HG03378 (cell line): ENCODE results near the gene GGT6.

Experiments used
- ATAC-seq: cut with Tn5 transposase; IDR thresholded peaks from one replicate; pipeline ENCODE4 v1.9.1; 2021; ENCODE audit warnings: mild to moderate bottlenecking, moderate library complexity; ENCODE audit not compliant: unreplicated experiment

Gene GGT6

DNA sequence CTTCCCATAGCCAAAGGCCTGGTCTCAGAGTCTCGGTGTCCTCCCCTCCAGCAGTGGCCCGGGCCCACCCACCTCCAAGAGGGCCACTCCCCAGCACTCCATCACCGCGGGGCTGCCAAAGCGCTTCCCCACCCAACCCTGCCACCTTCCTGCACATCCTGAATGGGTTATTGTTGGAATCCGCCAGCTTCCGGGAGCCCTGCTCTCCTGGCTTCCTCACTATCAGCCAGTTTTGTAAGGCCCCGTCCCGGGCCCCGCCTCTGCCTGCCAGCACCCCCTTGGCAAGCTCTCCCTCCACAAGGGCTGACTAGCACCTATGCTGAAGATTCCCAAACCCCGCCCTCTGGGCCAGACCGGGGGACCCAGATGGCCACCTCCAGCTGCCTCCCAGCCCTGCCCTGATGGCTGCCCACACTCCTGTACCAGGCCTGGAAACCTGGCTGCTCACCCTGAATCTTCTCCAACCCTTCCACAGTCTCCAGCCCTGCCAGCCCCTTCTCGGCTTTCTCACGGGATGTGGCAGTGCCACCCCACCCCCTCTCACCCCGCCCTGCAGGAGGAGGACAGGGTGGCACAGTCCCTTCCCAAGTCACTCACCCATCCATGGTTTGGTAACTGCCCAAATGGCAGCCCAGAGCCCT lies 19.6 kb downstream of the GGT6 start:
- ATAC-seq = no peak

DNA sequence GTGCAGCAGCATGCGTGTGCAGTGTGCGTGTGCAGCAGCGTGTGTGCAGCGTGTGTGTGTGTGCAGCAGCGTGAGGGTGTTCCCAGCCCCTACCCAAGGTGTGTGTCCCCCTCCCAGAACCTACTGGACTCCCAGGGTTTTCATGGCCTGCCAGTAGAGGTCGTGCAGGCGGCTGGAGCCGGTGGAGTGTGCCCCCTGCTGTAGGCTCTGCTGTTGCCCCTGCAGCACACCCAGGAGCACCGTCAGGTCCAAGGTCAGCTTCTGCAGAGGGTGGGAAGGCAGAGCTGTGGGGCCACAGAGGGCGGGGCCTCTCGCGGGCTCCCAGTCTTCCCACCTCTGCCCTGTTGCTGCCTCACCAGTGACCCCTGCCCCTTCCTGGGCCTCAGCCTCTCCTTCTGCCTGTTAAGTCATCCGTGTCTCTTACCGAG lies 20.1 kb downstream of the GGT6 start:
- no peak for ATAC-seq

DNA sequence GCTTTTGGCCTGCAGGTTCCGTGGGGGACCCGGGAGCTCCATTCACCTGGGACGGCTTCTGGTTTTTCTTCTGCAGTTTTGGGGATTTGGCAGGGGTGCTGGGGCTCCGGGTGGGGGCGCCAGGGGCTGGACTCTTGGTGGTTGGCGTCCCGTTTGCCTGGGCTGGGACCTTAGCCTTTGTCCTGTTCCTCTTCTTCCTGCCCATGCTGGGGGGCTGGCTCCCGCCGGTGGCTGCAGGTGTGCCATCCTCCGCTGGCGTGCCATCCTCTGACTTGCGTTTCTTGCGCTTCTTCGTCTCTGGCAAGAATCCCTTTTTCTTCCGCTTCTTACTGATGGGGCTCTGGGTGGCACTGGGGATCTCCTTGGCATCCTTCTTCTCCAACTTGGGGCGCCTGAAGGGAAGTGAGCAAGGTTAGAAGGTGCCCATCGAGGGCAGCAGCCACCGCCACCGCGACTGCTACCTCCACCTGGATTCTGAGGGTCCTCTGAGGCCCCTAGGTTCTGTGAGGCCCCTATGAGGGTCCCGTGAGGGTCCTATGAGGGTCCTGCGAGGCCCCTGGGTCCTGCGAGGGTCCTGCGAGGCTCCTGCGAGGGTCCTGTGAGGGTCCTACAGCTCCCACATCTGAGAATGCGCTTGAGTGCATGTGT lies 20.7 kb downstream of the GGT6 start:
- no peak for ATAC-seq

DNA sequence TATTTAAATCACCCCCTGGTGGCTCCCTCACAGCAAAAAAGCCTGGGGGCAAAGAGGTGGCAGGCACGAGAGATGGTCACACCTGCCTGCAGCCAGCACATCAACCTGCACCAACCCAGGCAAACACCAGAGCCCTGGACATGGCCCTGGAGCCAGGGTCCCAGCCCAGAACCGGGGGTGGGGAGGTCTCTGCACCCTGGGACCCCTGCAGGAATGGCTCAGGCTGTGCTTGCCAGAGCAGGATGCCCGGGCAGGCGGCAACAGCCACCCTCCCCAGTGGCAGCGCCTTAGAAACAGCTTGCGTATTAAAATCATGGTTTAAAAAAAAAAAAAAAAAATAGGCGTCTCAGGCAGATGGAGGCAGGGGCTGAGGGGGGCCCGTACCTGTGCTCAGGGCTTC lies 21.4 kb downstream of the GGT6 start:
- ATAC-seq = no peak

DNA sequence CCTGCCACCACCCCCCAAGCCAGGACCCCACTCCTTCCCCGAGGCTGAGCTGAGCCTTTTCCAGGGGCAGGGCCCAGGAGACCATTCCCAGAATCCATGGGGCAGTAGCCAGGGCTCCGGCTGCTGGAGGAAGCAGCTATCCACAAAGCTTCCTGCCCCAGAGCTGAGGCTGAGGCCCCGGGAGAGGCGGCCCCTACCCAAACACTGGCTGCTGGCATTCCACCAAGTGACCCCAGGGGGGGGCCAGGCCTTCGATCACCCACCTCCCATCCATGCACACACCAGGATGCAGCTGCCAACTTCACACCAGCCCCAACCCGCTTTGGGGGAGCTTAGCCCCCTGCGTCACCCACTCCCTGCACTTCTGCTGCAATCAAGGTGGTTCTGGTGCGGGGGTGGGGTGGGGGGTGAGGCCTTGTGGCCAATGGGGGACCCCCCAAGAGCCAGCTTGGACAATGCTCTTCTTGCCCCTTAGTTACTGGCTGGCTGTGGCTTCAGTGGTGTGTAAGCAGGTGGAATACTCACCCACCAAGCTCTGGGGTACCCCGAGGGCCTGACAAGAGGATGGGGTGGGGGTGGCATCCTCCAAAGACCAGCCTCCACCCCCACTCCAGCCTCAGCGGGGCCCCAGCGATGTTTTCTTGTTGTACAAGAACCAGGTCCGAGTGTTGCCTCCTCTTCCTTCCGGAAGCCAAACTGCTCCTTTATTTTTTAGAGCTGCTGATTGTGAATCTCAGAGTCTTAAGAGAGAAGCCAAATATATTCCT lies 22.0 kb downstream of the GGT6 start:
- no peak for ATAC-seq

DNA sequence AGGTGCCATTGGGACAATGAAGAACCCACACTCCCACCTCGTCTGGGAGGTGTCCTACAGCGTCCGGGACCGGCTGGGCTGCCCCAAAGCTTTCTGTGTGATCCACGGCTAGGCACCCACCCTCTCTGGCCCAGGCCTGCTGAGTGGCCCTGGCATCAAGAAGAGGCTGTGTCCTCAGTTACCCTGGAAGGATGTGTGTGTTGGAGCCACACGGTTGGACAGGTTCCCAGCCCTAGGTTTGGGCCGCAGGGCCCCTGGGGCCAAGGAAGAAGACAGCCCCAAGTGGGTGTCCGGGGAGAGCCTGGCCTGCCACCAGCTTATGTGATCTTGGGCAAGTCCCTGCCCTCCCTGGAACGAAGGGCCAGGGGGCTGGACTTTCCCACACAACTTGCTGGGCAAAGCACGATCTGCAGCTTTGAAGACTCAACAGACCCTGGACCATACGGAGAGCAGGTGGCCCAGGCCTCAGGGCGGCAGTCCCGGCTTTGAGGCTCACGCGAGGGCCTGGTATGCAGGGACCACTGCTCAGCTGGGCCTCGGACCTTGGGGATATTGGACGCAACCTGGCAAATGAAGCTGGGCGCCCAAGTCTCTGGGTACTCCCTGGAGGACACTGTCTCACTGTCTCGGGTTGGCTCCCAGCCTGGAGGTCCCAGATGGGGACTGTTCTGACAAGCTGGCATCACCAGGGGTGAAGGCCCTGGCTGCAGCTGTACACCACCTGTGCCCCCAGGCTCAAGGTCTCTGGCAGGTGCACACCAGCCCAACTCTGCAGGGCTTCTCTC lies 22.7 kb downstream of the GGT6 start:
- no peak for ATAC-seq

DNA sequence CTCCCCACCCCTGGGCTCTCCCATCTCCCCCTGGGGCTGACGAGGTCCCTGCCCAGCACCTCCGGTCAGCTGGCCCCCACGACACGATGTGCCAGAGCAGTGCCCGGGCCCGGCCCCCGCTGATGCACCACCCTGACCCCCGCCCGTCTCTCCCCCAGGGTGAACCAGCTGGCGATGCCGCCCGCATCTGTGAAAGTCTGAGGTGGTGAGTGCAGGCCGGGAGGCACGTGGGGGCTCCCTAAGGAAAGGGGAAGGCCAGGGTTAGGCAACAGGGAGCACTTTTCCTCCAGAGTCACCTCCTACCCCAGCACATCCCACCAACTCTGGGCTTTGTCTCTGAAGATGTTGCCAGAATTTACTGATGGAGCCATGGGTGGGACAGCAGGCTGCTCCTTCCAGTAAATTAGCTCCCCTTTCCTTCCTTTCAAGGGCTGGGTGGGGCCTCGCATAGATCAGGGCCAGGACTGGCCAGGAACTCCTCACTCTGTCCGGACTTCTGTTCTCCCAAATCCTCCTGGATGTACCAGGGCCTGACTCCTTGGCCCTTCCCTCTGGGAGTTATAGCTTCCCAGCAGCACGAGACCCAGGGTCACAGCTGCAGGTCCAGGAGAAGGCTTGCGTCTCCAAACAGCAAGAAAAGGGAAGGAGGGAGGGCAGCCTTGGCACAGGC lies 23.5 kb downstream of the GGT6 start:
- no peak for ATAC-seq

DNA sequence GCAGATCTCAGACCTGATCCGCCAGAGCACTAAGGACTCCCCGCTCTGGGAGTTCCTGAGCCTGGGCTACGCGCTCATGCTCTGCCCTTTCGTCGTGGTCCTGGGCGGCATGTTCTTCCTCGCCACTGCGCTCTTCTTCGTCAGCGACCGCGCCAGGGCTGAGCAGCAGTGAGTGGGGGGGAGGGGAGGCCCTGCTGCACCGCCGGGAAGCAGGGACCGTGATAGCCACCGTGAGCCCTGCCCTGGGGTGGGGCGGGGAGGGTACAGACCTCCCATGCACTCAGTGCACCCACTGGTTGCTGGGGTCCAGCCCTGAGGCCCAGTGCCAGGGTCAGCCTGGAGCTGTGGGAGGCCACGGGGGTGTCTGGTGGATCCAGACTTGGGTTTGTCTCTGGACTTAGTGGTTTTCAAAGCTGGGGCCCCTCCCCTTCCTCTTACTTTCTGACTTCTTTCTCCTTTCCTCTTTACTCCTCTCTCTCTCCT lies 24.1 kb downstream of the GGT6 start:
- no peak for ATAC-seq

DNA sequence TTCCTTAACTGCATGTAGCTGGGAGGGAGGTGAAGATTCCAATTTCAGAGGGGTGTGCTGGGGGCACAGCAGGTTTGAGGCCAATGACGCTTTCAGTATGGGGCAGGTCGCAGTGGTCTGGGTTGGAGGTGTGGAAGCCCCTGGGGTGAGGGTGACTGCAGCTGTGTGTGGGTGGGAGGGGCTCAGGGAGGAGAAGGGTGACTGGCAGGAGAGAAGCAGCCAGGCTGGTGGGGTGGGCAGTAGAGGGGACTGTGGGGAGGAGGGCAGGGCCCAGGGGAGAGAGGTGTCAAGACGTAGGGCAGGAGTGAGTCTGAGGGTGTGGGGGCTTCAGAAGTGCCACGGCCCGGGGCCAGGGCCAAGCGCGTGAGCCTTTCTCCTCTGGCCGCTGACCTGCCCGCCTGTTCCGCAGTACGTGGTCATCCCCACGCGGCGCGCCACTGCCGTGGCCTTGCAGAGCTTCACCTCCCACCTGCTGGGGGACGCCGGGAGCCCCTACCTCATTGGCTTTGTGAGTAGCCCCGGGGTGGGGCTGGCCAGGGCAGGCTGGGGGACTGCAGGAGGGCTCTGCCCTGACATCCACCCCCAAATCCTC lies 24.6 kb downstream of the GGT6 start:
- ATAC-seq = no peak

DNA sequence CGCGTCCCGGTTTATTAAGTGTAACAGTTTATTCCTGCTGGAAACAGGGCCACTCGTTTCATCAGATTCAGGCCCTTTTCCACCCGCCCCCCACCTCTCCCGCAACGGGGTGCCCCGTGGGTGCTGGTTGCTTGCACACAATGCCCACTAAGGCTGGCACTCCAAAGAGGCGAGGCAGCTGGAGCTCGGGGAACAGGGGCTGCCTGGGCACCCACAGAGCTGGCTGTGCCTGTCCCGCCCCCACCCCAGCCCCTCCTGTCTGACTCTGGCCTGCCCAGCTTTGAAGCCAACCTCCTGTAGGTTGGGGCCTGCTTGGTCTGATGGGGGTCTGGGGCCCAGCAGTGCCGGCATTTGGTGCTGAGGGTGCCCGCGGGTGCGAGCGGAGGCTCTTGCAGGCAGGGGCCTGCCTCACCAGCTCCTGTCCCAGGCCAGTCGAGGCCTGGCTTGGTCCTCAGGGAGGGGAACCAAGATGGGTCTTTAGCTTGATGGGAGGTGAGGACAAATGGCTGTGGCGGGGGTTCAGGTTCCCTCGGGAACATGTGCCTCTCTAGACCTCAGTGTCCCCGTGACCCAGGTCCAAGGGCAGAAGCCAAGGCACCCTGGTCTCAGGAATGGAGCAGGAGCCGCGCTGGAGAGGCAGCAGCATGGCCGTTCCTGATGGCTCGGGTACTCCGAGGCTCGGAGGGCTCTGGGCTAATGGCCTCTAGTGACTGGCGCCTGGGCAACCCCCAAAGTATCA lies 25.3 kb downstream of the GGT6 start:
- no peak for ATAC-seq

DNA sequence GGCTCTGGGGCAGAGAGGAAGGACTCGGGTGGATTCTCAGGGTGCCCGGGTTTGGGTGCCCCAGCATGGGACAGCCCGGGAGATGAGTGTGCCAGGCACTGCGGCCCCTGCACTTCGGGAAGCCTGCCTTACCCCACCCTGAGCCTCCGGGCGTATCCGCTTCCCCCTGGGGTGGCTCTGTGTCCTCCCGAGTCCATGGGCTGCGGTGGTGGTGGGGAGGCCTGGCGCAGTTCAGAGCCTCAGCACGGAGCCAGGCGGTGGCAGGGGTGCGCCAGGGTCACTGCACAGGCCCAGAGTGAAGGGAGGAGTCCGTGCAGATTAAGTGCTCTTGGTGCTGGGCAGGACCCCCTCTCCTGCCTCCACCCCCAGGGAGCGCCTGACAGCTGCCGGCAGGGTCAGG lies 25.9 kb downstream of the GGT6 start:
- no peak for ATAC-seq

DNA sequence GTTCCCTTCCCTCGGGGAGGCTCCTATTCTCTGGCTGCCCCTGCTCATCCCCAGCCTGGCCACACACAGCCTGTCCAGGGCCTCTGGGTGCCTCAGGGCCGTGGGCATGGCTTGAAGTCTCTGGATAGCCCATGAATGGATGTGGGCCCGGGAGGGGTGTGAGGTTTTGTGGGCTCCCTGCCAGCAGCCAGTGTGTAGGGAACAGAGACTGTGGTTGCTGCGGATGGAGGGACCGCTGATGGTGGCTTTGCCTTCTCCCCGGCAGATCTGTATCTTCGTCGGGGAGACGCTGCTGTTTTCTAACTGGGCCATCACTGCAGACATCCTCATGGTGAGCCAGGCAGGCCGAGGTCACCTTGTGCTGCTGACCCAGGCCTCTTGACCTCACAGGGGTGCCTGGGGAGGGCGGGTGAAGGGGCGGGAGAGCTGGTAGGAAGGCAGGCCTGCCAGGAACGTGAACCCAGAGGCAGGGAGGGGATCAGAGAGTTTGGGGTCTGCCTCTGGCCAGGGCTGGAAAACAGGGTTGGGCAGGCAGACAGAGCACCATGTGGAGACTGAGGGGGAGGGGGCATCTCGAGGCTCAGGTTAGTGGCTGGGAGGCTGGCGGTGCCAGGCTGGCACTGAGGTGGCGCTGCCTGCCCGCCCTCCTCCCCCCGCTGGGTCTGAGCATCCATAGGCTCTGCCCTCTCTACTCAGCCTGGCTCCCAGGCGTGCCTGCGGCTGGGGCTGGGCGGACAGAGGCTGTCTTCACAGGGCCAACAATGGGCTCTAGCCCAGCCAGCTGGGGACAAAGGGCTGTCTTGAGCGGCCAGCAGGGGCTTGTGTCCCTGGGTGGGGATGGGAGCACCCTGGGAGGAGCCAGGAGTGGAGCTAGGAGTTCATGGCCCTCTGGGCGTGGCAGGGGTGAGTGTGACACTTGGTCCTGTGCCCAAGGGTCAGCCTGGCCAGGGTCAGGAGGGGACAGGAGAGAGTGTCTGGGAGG lies 26.6 kb downstream of the GGT6 start:
- no peak for ATAC-seq

DNA sequence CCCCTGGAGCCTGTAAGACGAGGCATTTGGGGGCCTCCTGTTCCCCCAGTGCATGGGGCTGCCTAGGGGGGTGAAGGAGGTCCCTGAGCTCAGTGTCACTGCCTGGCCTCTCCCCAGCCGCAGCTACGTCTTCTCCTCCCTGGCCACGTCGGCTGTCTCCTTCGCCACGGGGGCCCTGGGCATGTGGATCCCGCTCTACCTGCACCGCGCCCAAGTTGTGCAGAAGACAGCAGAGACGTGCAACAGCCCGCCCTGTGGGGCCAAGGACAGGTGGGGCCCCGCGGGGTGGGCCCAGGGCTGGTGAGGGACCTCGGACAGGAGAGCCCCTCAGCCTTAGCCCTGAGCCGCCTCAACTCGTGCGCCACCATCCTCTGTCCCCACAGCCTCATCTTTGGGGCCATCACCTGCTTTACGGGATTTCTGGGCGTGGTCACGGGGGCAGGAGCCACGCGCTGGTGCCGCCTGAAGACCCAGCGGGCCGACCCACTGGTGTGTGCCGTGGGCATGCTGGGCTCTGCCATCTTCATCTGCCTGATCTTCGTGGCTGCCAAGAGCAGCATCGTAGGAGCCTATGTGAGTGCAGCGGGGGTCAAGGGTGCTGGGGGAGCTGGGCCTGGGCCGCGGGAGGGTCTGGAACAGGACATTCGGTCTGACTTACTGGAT lies 27.4 kb downstream of the GGT6 start:
- no peak for ATAC-seq

DNA sequence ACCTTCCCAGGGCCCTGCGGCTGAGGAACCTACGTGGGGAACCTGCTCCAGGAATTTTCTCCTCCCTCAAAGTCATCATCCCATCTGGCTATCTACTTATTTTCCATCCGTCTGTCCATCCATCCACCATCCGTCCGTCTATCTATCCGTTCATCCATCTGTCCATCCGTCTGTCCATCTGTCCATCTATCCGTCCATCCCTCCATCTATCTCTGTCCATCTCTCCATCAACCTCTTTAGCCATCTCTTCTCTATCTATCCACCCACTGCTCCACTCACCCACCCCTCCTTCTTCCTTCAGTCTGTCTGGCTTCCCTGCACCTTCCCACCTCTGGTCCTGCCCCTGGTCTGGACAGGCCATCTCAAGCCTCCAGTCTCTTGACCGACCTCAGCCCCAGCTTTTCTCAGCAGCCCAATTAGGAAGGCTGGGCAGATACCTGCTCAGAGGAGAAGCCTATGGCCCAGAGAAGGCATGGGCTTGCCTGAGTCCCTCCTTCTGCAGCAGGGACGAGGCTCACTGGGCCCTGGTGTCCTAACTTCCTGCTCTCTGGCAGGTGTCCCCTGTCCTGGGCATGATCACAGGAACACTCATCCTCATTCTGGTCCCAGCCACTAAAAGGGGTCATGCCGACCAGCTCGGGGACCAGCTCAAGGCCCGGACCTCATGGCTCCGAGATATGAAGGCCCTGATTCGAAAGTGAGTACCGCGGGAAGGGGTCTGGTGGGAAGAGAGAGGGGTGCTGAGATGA lies 28.2 kb downstream of the GGT6 start:
- no peak for ATAC-seq

DNA sequence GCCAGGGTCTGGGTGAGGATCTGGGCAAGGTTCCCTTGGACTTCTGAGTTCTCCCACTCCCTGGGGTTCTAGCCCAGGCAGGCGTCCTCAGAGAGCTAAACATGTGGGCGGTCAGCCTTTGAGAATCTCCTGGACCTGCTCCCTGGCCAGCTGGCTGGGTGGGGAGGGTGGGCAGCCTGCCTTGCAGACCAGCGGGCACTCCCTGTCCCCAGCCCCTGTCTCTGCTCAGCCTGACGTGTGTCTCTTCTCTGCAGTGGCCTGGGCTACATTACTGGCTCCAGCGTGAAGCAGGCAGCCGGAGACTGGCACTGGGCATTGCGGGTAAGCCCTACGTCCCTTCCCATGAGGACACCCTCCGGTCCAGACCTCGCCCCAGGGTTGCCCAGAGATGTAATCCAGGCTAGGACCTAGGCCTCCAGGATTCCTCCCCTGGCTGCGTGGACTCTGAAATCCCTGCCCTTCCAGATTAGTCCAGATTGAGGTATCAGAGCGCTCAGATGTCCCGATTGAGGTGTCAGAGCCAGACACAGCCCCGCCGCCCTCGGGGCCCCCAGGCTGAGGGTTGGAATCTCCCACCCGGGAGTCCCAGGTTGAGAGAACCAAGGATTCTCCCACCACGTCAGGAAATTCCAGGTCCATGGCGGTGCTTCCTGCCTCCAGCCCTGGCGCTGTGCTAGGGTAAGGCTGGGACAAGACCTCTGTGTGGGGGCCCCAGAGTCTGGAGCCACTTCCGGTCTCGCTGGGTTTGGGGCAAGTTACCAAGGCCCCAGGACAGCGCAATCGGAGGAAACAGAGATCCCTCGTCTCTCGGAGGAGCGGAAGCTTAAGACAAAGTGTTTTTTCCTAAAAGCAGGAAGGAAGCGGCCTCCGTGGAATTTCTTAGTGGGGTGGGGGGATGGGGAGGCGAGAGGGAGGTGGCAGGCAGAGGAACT lies 29.3 kb downstream of the GGT6 start:
- no peak for ATAC-seq

DNA sequence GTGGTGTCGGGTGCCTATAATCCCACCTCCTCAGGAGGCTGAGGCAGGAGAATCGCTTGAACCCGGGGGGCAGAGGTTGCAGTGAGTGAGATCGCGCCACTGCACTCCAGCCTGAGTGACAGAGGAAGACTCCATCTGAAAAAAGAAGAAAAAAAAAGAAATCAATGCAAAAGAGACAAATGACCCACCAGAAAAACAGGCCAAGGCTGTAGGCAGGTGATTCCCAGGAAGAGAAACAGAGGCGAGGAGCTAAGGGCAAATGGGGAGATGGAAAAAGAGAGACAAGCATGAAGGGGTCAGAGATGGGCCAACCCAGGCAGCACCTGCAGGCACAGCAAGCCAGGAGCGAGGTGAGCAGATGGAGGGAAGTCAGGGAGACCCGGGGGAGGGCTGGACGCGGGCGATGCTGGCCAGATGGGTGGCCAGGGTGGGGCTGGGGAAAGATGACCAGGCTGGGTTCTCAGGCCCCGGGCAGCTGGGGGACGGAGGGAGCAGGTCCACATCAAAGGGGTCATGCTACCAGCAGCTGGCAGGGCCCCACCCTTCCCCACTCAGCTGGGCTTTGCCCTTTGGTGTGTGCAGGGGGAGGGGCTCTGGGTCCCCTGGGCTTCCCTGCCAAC lies 30.7 kb downstream of the GGT6 start:
- no peak for ATAC-seq
